Measurements from ENCODE around the gene ACSS3. TPM values are rescaled to one million over a fixed set of nuclear protein-coding genes. Genes with fewer than 3 reads are reported as not detected.
"Not testable (repeated sequence)": the region's sequence is repeated elsewhere in the genome, so short reads cannot be mapped to it uniquely, and the experiment has no call there.

ACSS3 gene
- total and polyA plus RNA-seq, 5 experiments from 2014 or later: not detected

GRCh38 chr12:81162391-81163136 lies 84.7 kb downstream of the ACSS3 start:
- Mint-ChIP-seq H3K36me3 (no peaks in the 10 kb centered on the region), H3K27ac (no peak overlapping the region), H3K27me3 (no peaks in the 10 kb centered on the region), H3K4me1 (no peaks in the 10 kb centered on the region), H3K4me3 (no peak overlapping the region), H3K9me3 (peaks cover 0 to 12% (median 3%) of the 10 kb centered on the region in 9 donors)
- no peak for DNase-seq
- POLR2A ChIA-PET: no interaction called here
- ATAC-seq: no peak

DNA sequence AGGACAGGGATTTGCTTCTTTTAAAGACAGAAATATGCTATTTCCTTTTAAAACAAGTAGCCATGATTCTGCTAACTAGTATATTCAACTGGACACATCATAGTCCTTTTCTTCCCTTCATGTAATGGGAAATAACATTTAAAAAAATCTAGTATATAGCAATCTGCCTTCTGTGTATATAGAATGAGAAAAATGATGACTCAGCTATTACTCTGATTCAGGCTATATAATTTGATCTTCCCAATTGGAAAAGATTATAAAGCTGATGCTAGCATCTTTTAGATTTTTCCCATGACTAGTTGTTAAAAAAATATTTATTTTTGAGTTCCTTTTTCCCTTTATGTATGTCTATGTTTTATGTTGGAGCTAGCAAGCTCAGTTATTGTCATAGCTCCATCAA lies 86.9 kb downstream of the ACSS3 start:
- peaks cover 0 to 11% (median 2%) of the 10 kb centered on the region in 9 donors for H3K9me3 Mint-ChIP-seq
- H3K27ac Mint-ChIP-seq: no peak overlapping the region
- ATAC-seq (no peak), DNase-seq (no peak)
- H3K27me3 Mint-ChIP-seq: no peaks in the 10 kb centered on the region
- POLR2A ChIA-PET: no interaction called here
- H3K36me3 Mint-ChIP-seq: no peaks in the 10 kb centered on the region
- H3K4me3 Mint-ChIP-seq: no peak overlapping the region
- no peaks in the 10 kb centered on the region for H3K4me1 Mint-ChIP-seq

DNA sequence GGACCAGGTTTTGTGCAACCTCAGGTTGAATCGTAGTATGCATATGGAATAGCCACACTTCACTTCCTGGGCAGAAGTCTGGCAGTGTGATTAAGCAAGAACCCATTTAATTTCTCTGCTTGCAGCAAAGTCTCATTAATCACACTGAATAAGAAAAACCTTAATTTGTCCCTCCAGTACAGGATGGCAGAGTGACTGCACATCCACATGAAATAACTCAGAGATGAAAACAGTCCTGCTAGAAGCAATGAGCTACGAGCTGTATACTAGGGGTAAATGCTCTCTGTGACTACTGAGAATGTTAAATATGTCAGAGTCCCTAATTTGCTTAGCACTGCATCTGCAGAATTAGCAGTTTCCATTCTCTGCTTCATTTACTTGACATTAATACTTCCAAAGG lies 88.9 kb downstream of the ACSS3 start:
- ATAC-seq (no peak), DNase-seq (no peak)
- H3K4me3 Mint-ChIP-seq: no peak overlapping the region
- no peak overlapping the region for H3K27ac Mint-ChIP-seq
- H3K4me1 Mint-ChIP-seq: no peaks in the 10 kb centered on the region
- H3K36me3 Mint-ChIP-seq: no peaks in the 10 kb centered on the region
- POLR2A ChIA-PET: no interaction called here
- no peaks in the 10 kb centered on the region for H3K27me3 Mint-ChIP-seq
- peaks cover 0 to 11% (median 2%) of the 10 kb centered on the region in 9 donors for H3K9me3 Mint-ChIP-seq

DNA sequence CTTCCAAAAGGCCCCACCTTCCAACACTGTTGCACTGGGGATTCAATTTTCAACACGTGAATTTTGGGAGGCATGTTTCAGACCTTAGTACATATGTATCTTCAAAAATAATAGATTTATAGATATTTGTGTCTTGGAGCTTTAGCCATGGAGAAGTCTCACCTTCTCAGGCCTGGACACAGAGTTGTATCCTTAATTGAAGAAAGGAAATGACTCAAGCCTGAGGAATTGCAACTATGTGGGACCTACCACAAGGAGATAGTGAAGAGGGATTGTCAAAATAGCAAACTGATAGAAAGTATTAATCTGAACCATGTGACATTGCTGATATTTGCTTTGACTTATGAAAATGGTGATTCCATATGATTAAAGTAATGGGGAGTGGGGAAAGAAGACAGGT lies 89.8 kb downstream of the ACSS3 start:
- H3K36me3 Mint-ChIP-seq: no peaks in the 10 kb centered on the region
- no peak overlapping the region for H3K4me3 Mint-ChIP-seq
- H3K9me3 Mint-ChIP-seq: peaks cover 0 to 11% (median 2%) of the 10 kb centered on the region in 9 donors
- POLR2A ChIA-PET: no interaction called here
- no peak for ATAC-seq
- no peaks in the 10 kb centered on the region for H3K4me1 Mint-ChIP-seq
- DNase-seq: no peak
- no peak overlapping the region for H3K27ac Mint-ChIP-seq
- H3K27me3 Mint-ChIP-seq: no peaks in the 10 kb centered on the region

GRCh38 chr12:81168445-81168844 lies 90.6 kb downstream of the ACSS3 start:
- no peak for DNase-seq
- no peaks in the 10 kb centered on the region for H3K36me3 Mint-ChIP-seq
- no peak for ATAC-seq
- no peak overlapping the region for H3K27ac Mint-ChIP-seq
- no peak overlapping the region for H3K4me3 Mint-ChIP-seq
- H3K9me3 Mint-ChIP-seq: peaks cover 0 to 11% (median 2%) of the 10 kb centered on the region in 9 donors
- H3K4me1 Mint-ChIP-seq: no peaks in the 10 kb centered on the region
- POLR2A ChIA-PET: no interaction called here
- no peaks in the 10 kb centered on the region for H3K27me3 Mint-ChIP-seq

GRCh38 chr12:81170072-81170471 lies 92.2 kb downstream of the ACSS3 start:
- POLR2A ChIA-PET: no interaction called here
- ATAC-seq (no peak), DNase-seq (no peak)
- Mint-ChIP-seq H3K36me3 (no peaks in the 10 kb centered on the region), H3K9me3 (peaks cover 0 to 11% (median 3%) of the 10 kb centered on the region in 9 donors), H3K27me3 (no peaks in the 10 kb centered on the region), H3K27ac (no peak overlapping the region), H3K4me3 (no peak overlapping the region), H3K4me1 (no peaks in the 10 kb centered on the region)

DNA sequence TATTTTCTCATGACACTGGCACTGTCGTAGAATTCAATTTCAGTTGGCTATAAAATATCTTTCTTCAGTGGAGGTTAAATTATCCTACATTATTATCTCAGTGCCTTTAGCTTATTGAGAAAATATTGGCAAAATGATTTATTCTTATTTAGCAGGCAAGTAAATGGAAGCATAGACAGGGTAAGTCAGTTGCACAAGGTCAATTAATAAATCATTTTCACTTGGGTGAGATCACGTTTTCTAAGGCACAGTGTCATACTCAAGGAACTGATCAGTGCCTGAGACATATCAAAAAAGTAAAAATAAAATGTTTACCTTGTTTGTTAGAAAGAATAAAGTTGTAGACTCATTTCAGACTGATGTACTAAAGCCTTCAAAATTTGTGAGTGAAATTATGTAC lies 95.0 kb downstream of the ACSS3 start:
- no peaks in the 10 kb centered on the region for H3K27me3 Mint-ChIP-seq
- POLR2A ChIA-PET: no interaction called here

GRCh38 chr12:81174664-81175063 lies 96.8 kb downstream of the ACSS3 start:
- no peak overlapping the region for H3K4me3 Mint-ChIP-seq
- H3K36me3 Mint-ChIP-seq: no peaks in the 10 kb centered on the region

More for the DNA sequence above, 95.0 kb downstream of the ACSS3 start:
- no peak for ATAC-seq
- H3K36me3 Mint-ChIP-seq: no peaks in the 10 kb centered on the region
- H3K27ac Mint-ChIP-seq: no peak overlapping the region
- DNase-seq: no peak
- H3K9me3 Mint-ChIP-seq: peaks cover 0 to 19% (median 12%) of the 10 kb centered on the region in 9 donors
- no peaks in the 10 kb centered on the region for H3K4me1 Mint-ChIP-seq
- H3K4me3 Mint-ChIP-seq: no peak overlapping the region

DNA sequence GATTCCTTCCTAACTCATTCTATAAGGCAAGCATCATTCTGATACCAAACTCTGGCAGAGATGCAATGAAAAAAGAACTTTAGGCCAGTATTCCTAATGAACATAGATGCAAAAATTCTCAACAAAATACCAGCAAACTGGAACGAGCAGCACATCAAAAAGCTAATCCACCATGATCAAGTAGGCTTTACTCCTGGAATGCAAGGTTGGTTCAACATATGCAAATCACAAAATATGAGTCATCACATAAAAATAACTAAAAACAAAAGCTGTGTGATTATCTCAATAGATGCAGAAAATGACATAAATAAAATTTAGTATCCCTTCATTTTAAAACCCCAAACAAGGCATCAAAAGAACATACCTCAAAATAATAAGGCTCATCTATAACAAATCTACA lies 98.9 kb downstream of the ACSS3 start:
- H3K4me1 Mint-ChIP-seq: no peaks in the 10 kb centered on the region
- H3K27me3 Mint-ChIP-seq: no peaks in the 10 kb centered on the region
- no peak overlapping the region for H3K4me3 Mint-ChIP-seq
- H3K36me3 Mint-ChIP-seq: no peaks in the 10 kb centered on the region
- POLR2A ChIA-PET: no interaction called here
- ATAC-seq (no peak), DNase-seq (no peak)
- H3K9me3 Mint-ChIP-seq: peaks cover 0 to 19% (median 12%) of the 10 kb centered on the region in 9 donors
- H3K27ac Mint-ChIP-seq: no peak overlapping the region

More at GRCh38 chr12:81174664-81175063, 96.8 kb downstream of the ACSS3 start:
- ATAC-seq (no peak), DNase-seq (no peak)
- H3K4me1 Mint-ChIP-seq: no peaks in the 10 kb centered on the region
- H3K27me3 Mint-ChIP-seq: no peaks in the 10 kb centered on the region
- peaks cover 0 to 19% (median 12%) of the 10 kb centered on the region in 9 donors for H3K9me3 Mint-ChIP-seq
- H3K27ac Mint-ChIP-seq: no peak overlapping the region
- POLR2A ChIA-PET: no interaction called here

- POLR2A ChIA-PET: no interaction called here
These were observed 103.8 kb downstream of the ACSS3 start for GRCh38 chr12:81181691-81182090.

GRCh38 chr12:81187686-81188085 lies 109.8 kb downstream of the ACSS3 start:
- POLR2A ChIA-PET: no interaction called here
- Mint-ChIP-seq H3K9me3 (peaks cover 0 to 28% (median 6%) of the 10 kb centered on the region in 9 donors), H3K4me3 (no peak overlapping the region), H3K27me3 (no peaks in the 10 kb centered on the region), H3K4me1 (no peaks in the 10 kb centered on the region), H3K36me3 (no peaks in the 10 kb centered on the region), H3K27ac (no peak overlapping the region)
- ATAC-seq (no peak), DNase-seq (no peak)

More at GRCh38 chr12:81181691-81182090, 103.8 kb downstream of the ACSS3 start:
- ATAC-seq: no peak
- H3K4me1 Mint-ChIP-seq: no peaks in the 10 kb centered on the region
- H3K27ac Mint-ChIP-seq: no peak overlapping the region
- no peaks in the 10 kb centered on the region for H3K36me3 Mint-ChIP-seq
- H3K27me3 Mint-ChIP-seq: no peaks in the 10 kb centered on the region
- H3K9me3 Mint-ChIP-seq: peaks cover 2 to 23% (median 7%) of the 10 kb centered on the region in 9 donors
- DNase-seq: no peak
- H3K4me3 Mint-ChIP-seq: no peak overlapping the region

GRCh38 chr12:81196595-81196994 lies 118.7 kb downstream of the ACSS3 start:
- no peaks in the 10 kb centered on the region for H3K27me3 Mint-ChIP-seq

GRCh38 chr12:81200561-81200960 lies 122.7 kb downstream of the ACSS3 start:
- ATAC-seq, H3K36me3 Mint-ChIP-seq, POLR2A ChIA-PET, H3K4me1 Mint-ChIP-seq, DNase-seq, H3K27ac Mint-ChIP-seq, H3K4me3 Mint-ChIP-seq, H3K27me3 Mint-ChIP-seq: not testable (repeated sequence)
- peaks cover 0 to 30% (median 6%) of the 10 kb centered on the region in 9 donors for H3K9me3 Mint-ChIP-seq

More at GRCh38 chr12:81196595-81196994, 118.7 kb downstream of the ACSS3 start:
- DNase-seq (no peak), ATAC-seq (no peak)
- Mint-ChIP-seq H3K4me3 (no peak overlapping the region), H3K9me3 (peaks cover 0 to 36% (median 7%) of the 10 kb centered on the region in 9 donors), H3K4me1 (no peaks in the 10 kb centered on the region), H3K36me3 (no peaks in the 10 kb centered on the region), H3K27ac (no peak overlapping the region)
- POLR2A ChIA-PET: no interaction called here

DNA sequence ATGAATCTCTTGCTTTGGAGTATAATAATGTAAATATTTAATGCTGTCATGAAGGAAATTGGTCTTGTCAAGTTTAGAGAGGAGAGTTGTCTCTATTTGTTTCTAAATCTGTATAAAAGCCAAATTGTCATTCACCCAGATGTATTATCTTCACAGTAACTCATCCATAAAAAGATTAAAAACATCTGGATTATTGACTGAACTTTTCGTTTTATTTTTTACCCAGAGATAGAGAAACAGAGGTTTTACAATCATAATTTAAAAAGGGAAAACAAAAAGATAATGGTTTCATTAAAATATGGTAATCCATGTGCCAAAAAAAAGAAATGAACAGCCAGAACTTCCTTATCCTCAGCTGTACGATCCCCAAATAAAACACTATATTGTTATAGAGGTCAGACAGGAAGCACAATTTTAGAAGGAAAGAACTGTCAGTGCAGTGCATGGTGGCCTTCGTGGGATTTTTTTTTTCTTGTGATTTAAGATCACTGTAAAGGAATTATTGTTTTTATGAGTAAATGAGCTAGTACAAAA lies 125.9 kb downstream of the ACSS3 start:
- ATAC-seq (no peak), DNase-seq (no peak)
- H3K27ac Mint-ChIP-seq: no peak overlapping the region
- H3K4me3 Mint-ChIP-seq: no peak overlapping the region
- H3K27me3 Mint-ChIP-seq: no peaks in the 10 kb centered on the region
- POLR2A ChIA-PET: no interaction called here
- no peaks in the 10 kb centered on the region for H3K4me1 Mint-ChIP-seq
- no peaks in the 10 kb centered on the region for H3K36me3 Mint-ChIP-seq
- peaks cover 0 to 9% (median 5%) of the 10 kb centered on the region in 9 donors for H3K9me3 Mint-ChIP-seq

Measured in naive thymus-derived CD8-positive, alpha-beta T cell (primary cell).